Measurements from ENCODE around the gene ATP8B4. TPM values are rescaled to one million over a fixed set of nuclear protein-coding genes. Genes with fewer than 3 reads are reported as not detected.

Gene ATP8B4
- total and polyA plus RNA-seq, 2 experiments from 2014 or later = 0.89 to 1.5 TPM

DNA sequence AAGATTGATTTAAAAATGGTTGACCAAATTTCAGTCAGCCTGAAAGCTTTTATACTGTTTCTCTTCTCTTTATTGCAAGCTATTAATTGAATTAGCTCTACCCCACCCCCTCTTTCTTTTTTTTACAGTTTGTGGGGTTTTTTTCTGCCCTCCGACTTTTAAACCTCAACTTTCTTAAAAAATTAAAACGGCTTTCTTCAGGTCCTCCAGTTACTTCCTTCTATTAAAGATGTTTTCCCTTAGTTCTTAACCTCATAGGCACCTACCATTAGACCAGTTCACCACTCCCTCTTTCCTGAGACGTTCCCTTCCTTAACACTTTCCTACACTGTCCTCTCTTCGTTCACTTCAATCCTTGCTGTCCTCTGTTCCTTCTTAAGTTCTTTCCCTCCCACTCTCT, 52.4 kb downstream of the ATP8B4 start:
- no peaks in the 10 kb centered on the region for H3K4me1 ChIP-seq (ENCODE audit: insufficient read depth)
- TF ChIP-seq EZH2phosphoT487 (IDR thresholded peaks at IDR 0.05; ENCODE audit: insufficient read depth, low read depth) = no peak
- TF ChIP-seq EZH2 (IDR thresholded peaks at IDR 0.05; ENCODE audit: insufficient read depth, poor library complexity, severe bottlenecking) = no peak
- no peak overlapping the region for H3K4me3 ChIP-seq
- no peak for DNase-seq
- H3K9me3 ChIP-seq (ENCODE audit: low read depth) = no peaks in the 10 kb centered on the region
- no peak overlapping the region for H2AFZ ChIP-seq
- no peaks in the 10 kb centered on the region for H4K20me1 ChIP-seq (ENCODE audit: insufficient read depth)
- in situ Hi-C loops (cut with MboI) = no loop called here
- H3K27me3 ChIP-seq (replicated peaks; ENCODE audit: insufficient read depth) = no peaks in the 10 kb centered on the region
- no peak overlapping the region for H3K27ac ChIP-seq
- no peak overlapping the region for H3K9ac ChIP-seq
- WGBS, 2 experiments (ENCODE audit: low coverage in 1 of 2, low lambda C conversion rate in 2 of 2, missing lambda C conversion rate in 2 of 2) = 90 to 92% methylated on average over 4 of the region's 4 CpGs
- H3K79me2 ChIP-seq (ENCODE audit: insufficient read depth) = no peaks in the 10 kb centered on the region
- H3K4me2 ChIP-seq (ENCODE audit: unreplicated experiment) = no peak overlapping the region
- H3K9me2 ChIP-seq (ENCODE audit: insufficient read depth) = no peaks in the 10 kb centered on the region
- H3K36me3 ChIP-seq (ENCODE audit: low read depth) = no peaks in the 10 kb centered on the region
- no peaks in the 10 kb centered on the region for H3F3A ChIP-seq (ENCODE audit: insufficient read depth)

DNA sequence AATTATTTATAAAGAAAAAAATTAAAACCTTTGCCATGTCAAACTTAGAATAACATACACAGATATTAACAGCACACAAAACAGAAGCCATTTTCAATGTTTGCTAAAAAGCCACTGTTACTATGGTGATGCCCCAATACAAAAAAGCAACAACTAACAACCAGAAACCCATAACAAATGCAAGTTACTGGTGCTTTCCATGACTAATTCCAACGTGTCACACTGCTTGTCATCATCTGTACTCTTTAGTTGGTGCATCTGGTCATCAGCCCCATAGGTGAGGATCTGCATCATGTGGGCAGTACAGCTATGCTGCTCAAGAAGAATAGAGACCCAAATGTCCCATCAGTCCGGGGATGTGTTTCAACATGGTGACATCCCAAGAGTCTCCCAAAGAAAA, 52.8 kb downstream of the ATP8B4 start:
- no peak overlapping the region for H3K4me2 ChIP-seq (ENCODE audit: unreplicated experiment)
- no peak overlapping the region for H3K4me3 ChIP-seq
- TF ChIP-seq EZH2 (IDR thresholded peaks at IDR 0.05; ENCODE audit: insufficient read depth, poor library complexity, severe bottlenecking) (no peak), EZH2phosphoT487 (IDR thresholded peaks at IDR 0.05; ENCODE audit: insufficient read depth, low read depth) (no peak)
- no peaks in the 10 kb centered on the region for H3F3A ChIP-seq (ENCODE audit: insufficient read depth)
- peak; percentile 74 for DNase-seq
- H3K4me1 ChIP-seq (ENCODE audit: insufficient read depth) = no peaks in the 10 kb centered on the region
- H3K9me2 ChIP-seq (ENCODE audit: insufficient read depth) = no peaks in the 10 kb centered on the region
- no peaks in the 10 kb centered on the region for H3K27me3 ChIP-seq (replicated peaks; ENCODE audit: insufficient read depth)
- no peaks in the 10 kb centered on the region for H3K9me3 ChIP-seq (ENCODE audit: low read depth)
- H3K79me2 ChIP-seq (ENCODE audit: insufficient read depth) = no peaks in the 10 kb centered on the region
- no peaks in the 10 kb centered on the region for H3K36me3 ChIP-seq (ENCODE audit: low read depth)
- H3K27ac ChIP-seq = no peak overlapping the region
- H2AFZ ChIP-seq = no peak overlapping the region
- no peaks in the 10 kb centered on the region for H4K20me1 ChIP-seq (ENCODE audit: insufficient read depth)
- in situ Hi-C loops (cut with MboI) = no loop called here
- 44 to 52% methylated on average over 2 of the region's 2 CpGs for WGBS, 2 experiments (ENCODE audit: low coverage in 1 of 2, low lambda C conversion rate in 2 of 2, missing lambda C conversion rate in 2 of 2)
- H3K9ac ChIP-seq = no peak overlapping the region

DNA sequence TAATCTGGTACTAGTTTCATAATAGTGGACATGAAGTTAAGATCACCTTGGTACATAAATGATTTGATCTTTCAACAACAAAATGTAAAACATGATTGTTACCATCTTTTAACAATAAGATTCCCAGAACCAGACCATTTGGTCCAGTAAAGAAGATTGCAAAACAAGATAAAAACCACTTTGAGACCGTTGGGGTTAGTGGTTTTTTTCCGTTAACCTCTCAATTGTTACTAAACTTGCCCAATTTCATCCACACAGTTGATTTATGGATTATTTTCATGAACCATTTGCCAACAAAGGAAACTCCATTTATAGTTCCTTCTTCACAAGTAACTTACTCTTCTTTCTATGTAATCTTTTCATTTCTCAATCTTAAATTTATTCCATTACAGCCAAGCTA, 53.8 kb downstream of the ATP8B4 start:
- H3K79me2 ChIP-seq (ENCODE audit: insufficient read depth) = no peaks in the 10 kb centered on the region
- no peaks in the 10 kb centered on the region for H3K9me3 ChIP-seq (ENCODE audit: low read depth)
- 62 to 66% methylated on average over 2 of the region's 2 CpGs for WGBS, 2 experiments (ENCODE audit: low coverage in 1 of 2, low lambda C conversion rate in 2 of 2, missing lambda C conversion rate in 2 of 2)
- no peak overlapping the region for H3K9ac ChIP-seq
- H3F3A ChIP-seq (ENCODE audit: insufficient read depth) = no peaks in the 10 kb centered on the region
- no peak overlapping the region for H2AFZ ChIP-seq
- TF ChIP-seq EZH2 (IDR thresholded peaks at IDR 0.05; ENCODE audit: insufficient read depth, poor library complexity, severe bottlenecking) (no peak), EZH2phosphoT487 (IDR thresholded peaks at IDR 0.05; ENCODE audit: insufficient read depth, low read depth) (no peak)
- H3K9me2 ChIP-seq (ENCODE audit: insufficient read depth) = no peaks in the 10 kb centered on the region
- no peaks in the 10 kb centered on the region for H4K20me1 ChIP-seq (ENCODE audit: insufficient read depth)
- H3K27ac ChIP-seq = no peak overlapping the region
- no peak overlapping the region for H3K4me3 ChIP-seq
- H3K27me3 ChIP-seq (replicated peaks; ENCODE audit: insufficient read depth) = no peaks in the 10 kb centered on the region
- no peak for DNase-seq
- H3K4me1 ChIP-seq (ENCODE audit: insufficient read depth) = no peaks in the 10 kb centered on the region
- no peaks in the 10 kb centered on the region for H3K36me3 ChIP-seq (ENCODE audit: low read depth)
- in situ Hi-C loops (cut with MboI) = no loop called here
- H3K4me2 ChIP-seq (ENCODE audit: unreplicated experiment) = no peak overlapping the region

DNA sequence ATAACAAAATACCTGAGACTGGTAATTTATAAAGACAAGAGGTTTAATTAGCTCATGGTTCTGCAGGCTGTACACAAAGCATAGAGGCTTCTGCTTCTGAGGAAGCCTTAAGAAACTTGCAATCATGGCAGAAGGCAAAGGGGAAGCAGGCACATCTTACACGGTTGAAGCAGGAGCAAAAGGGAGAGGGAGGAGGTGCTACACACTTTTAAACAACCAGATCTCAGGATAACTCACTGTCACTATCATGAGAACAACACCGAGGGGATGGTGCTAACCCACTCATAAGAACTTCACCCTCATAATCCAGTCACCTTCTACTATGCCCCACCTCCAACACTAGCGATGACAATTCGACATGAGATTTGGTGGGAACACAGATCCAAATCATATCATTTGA, 54.4 kb downstream of the ATP8B4 start:
- TF ChIP-seq EZH2 (IDR thresholded peaks at IDR 0.05; ENCODE audit: insufficient read depth, poor library complexity, severe bottlenecking) (no peak), EZH2phosphoT487 (IDR thresholded peaks at IDR 0.05; ENCODE audit: insufficient read depth, low read depth) (no peak)
- no peak overlapping the region for H3K27ac ChIP-seq
- H3K4me1 ChIP-seq (ENCODE audit: insufficient read depth) = peaks cover 6% of the 10 kb centered on the region; the same call in 1 of the 2 replicates
- no peaks in the 10 kb centered on the region for H3K79me2 ChIP-seq (ENCODE audit: insufficient read depth)
- no peak overlapping the region for H3K4me3 ChIP-seq
- no peaks in the 10 kb centered on the region for H4K20me1 ChIP-seq (ENCODE audit: insufficient read depth)
- no peak overlapping the region for H3K4me2 ChIP-seq (ENCODE audit: unreplicated experiment)
- WGBS, 2 experiments (ENCODE audit: low coverage in 1 of 2, low lambda C conversion rate in 2 of 2, missing lambda C conversion rate in 2 of 2) = 81 to 93% methylated on average over 4 of the region's 4 CpGs
- no peaks in the 10 kb centered on the region for H3F3A ChIP-seq (ENCODE audit: insufficient read depth)
- in situ Hi-C loops (cut with MboI) = no loop called here
- H3K9me3 ChIP-seq (ENCODE audit: low read depth) = no peaks in the 10 kb centered on the region
- no peaks in the 10 kb centered on the region for H3K27me3 ChIP-seq (replicated peaks; ENCODE audit: insufficient read depth)
- DNase-seq = no peak
- H3K36me3 ChIP-seq (ENCODE audit: low read depth) = no peaks in the 10 kb centered on the region
- no peaks in the 10 kb centered on the region for H3K9me2 ChIP-seq (ENCODE audit: insufficient read depth)
- no peak overlapping the region for H3K9ac ChIP-seq
- H2AFZ ChIP-seq = no peak overlapping the region

DNA sequence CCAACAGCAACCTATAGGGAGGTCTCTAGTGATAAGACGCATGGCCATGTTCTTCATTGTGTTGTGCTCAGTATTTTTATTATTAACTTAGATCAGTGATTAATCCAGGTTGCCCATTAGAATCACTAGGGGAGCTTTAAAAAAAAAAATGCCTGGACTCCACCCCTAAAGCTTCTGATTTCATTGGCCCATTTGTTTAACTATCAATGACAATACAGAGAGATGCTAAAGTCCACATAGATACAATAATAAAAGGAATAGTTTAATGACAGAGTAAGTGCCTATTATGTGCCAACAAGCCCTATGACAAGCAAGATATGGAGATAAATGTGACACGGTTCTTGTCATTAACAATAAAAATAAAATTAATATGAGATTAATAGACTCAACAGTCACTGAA, 55.8 kb downstream of the ATP8B4 start:
- 65 to 78% methylated on average over 2 of the region's 2 CpGs for WGBS, 2 experiments (ENCODE audit: low coverage in 1 of 2, low lambda C conversion rate in 2 of 2, missing lambda C conversion rate in 2 of 2)
- H3K4me2 ChIP-seq (ENCODE audit: unreplicated experiment) = no peak overlapping the region
- no peaks in the 10 kb centered on the region for H3F3A ChIP-seq (ENCODE audit: insufficient read depth)
- H3K4me1 ChIP-seq (ENCODE audit: insufficient read depth) = peaks cover 10% of the 10 kb centered on the region; the same call in 1 of the 2 replicates
- no peak overlapping the region for H3K27ac ChIP-seq
- H2AFZ ChIP-seq = no peak overlapping the region
- H3K36me3 ChIP-seq (ENCODE audit: low read depth) = no peaks in the 10 kb centered on the region
- H4K20me1 ChIP-seq (ENCODE audit: insufficient read depth) = no peaks in the 10 kb centered on the region
- no peaks in the 10 kb centered on the region for H3K9me3 ChIP-seq (ENCODE audit: low read depth)
- no peak overlapping the region for H3K9ac ChIP-seq
- no peak overlapping the region for H3K4me3 ChIP-seq
- H3K9me2 ChIP-seq (ENCODE audit: insufficient read depth) = no peaks in the 10 kb centered on the region
- DNase-seq = no peak
- no peaks in the 10 kb centered on the region for H3K79me2 ChIP-seq (ENCODE audit: insufficient read depth)
- H3K27me3 ChIP-seq (replicated peaks; ENCODE audit: insufficient read depth) = no peaks in the 10 kb centered on the region
- in situ Hi-C loops (cut with MboI) = no loop called here
- TF ChIP-seq EZH2phosphoT487 (IDR thresholded peaks at IDR 0.05; ENCODE audit: insufficient read depth, low read depth) = no peak
- no peak for TF ChIP-seq EZH2 (IDR thresholded peaks at IDR 0.05; ENCODE audit: insufficient read depth, poor library complexity, severe bottlenecking)

All from GM23248 (cell line).